ENCODE measurements around the gene HIGD2A. TPM values are rescaled to one million over a fixed set of nuclear protein-coding genes. Genes with fewer than 3 reads are reported as not detected.

Gene HIGD2A
- total and polyA plus RNA-seq, 9 donors: 145 to 220 (median 174) TPM

GRCh38 chr5:176415952-176416924 is 27.7 kb downstream of the HIGD2A start, which contains the start of gene CLTB:
Gene CLTB (minus strand): TSS chr5:176416539. CDS start chr5:176416363, 176 bp downstream.
- peak; percentile 95 for DNase-seq
- peaks cover 23% of the 10 kb centered on the region for H3K4me1 ChIP-seq (ENCODE audit: control insufficient read depth, insufficient read depth, low read length)
- WGBS (ENCODE audit: insufficient coverage): under 1% methylated on average over 106 of the region's 107 CpGs
- no peaks in the 10 kb centered on the region for H3K9me3 ChIP-seq (replicated peaks; ENCODE audit: control insufficient read depth, low read depth, low read length)
- H3K36me3 ChIP-seq (ENCODE audit: control insufficient read depth, insufficient read depth, low read length): peaks cover 7% of the 10 kb centered on the region
- H3K27me3 ChIP-seq (ENCODE audit: control insufficient read depth, insufficient read depth, low read length): no peaks in the 10 kb centered on the region
- peak within 1 kb of the TSS; percentile 80 for H3K4me3 ChIP-seq (ENCODE audit: low read length)
- H3K27ac ChIP-seq (ENCODE audit: low read length): peak within 1 kb of the TSS; percentile 60

DNA sequence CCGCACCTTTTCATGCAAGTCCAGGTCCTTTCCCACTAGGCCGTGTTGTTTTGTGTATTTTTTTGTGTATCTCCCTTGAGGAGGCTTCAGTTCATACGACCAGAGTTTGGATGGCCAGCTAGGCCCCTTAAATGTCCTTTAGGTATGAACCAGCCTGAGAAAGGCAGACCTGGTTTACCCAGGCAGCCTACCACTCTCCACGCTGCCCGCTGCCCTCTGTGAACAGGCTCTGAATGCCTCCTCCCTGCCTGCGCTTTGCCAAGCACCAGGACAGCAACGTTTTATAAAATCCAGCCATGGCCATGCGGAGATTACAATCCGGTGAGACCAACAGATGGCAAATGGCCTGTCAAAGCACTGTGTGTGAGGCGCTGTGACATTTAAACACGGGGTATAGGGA is 28.4 kb downstream of the HIGD2A start:
- no peaks in the 10 kb centered on the region for H3K27me3 ChIP-seq (ENCODE audit: control insufficient read depth, insufficient read depth, low read length)
- no peaks in the 10 kb centered on the region for H3K9me3 ChIP-seq (replicated peaks; ENCODE audit: control insufficient read depth, low read depth, low read length)
- H3K4me1 ChIP-seq (ENCODE audit: control insufficient read depth, insufficient read depth, low read length): peaks cover 23% of the 10 kb centered on the region
- H3K4me3 ChIP-seq (ENCODE audit: low read length): peak overlapping the region; percentile 37
- peaks cover 7% of the 10 kb centered on the region for H3K36me3 ChIP-seq (ENCODE audit: control insufficient read depth, insufficient read depth, low read length)
- 74% methylated on average over 9 of the region's 11 CpGs for WGBS (ENCODE audit: insufficient coverage)
- no peak for DNase-seq
- H3K27ac ChIP-seq (ENCODE audit: low read length): no peak overlapping the region

DNA sequence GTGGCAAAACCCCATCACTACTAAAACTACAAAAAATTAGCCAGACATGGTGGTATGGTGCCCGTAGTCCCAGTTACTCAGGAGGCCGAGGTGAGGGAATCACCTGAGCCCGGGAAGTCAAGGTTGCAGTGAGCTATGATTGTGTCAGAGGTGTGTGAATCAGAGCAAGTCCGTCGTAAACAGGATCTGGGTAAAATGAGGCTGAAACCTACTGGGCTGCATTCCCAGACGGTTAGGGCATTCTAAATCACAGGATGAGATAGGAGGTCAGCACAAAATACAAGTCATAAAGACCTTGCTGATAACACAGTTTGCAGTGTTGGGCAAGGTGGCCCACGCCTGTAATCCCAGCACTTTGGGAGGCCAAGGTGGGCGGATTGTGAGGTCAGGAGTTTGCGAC is 29.7 kb downstream of the HIGD2A start:
- WGBS (ENCODE audit: insufficient coverage): 82% methylated on average over 5 of the region's 9 CpGs

DNA sequence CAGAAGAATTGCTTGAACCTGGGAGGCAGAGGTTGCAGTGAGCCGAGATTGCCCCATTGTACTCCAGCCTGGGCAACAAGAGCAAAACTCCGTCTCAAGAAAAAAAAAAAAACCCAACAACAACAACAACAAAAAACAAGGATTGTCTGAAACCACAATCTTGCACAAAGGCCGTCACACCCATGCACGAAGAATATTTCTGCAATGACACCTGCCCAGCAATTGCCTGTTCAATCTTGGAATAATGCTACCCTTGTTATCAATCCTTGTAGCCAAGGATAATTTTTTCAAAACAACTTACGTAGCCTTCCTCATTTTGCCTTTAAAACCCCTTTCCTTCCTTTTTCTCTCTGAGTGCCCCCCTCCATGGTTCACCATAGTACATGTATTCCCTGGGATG is 31.5 kb downstream of the HIGD2A start:
- 89% methylated on average over 5 of the region's 5 CpGs for WGBS (ENCODE audit: insufficient coverage)
- H3K4me1 ChIP-seq (ENCODE audit: control insufficient read depth, insufficient read depth, low read length): peaks cover 14% of the 10 kb centered on the region
- no peak for DNase-seq
- H3K9me3 ChIP-seq (replicated peaks; ENCODE audit: control insufficient read depth, low read depth, low read length): no peaks in the 10 kb centered on the region
- H3K27me3 ChIP-seq (ENCODE audit: control insufficient read depth, insufficient read depth, low read length): no peaks in the 10 kb centered on the region
- H3K4me3 ChIP-seq (ENCODE audit: low read length): no peak overlapping the region
- H3K36me3 ChIP-seq (ENCODE audit: control insufficient read depth, insufficient read depth, low read length): no peaks in the 10 kb centered on the region
- no peak overlapping the region for H3K27ac ChIP-seq (ENCODE audit: low read length)

More for the DNA sequence above, 29.7 kb downstream of the HIGD2A start:
- no peaks in the 10 kb centered on the region for H3K27me3 ChIP-seq (ENCODE audit: control insufficient read depth, insufficient read depth, low read length)
- H3K9me3 ChIP-seq (replicated peaks; ENCODE audit: control insufficient read depth, low read depth, low read length): no peaks in the 10 kb centered on the region
- no peaks in the 10 kb centered on the region for H3K36me3 ChIP-seq (ENCODE audit: control insufficient read depth, insufficient read depth, low read length)
- H3K4me3 ChIP-seq (ENCODE audit: low read length): no peak overlapping the region
- H3K27ac ChIP-seq (ENCODE audit: low read length): no peak overlapping the region
- peaks cover 21% of the 10 kb centered on the region for H3K4me1 ChIP-seq (ENCODE audit: control insufficient read depth, insufficient read depth, low read length)
- no peak for DNase-seq

DNA sequence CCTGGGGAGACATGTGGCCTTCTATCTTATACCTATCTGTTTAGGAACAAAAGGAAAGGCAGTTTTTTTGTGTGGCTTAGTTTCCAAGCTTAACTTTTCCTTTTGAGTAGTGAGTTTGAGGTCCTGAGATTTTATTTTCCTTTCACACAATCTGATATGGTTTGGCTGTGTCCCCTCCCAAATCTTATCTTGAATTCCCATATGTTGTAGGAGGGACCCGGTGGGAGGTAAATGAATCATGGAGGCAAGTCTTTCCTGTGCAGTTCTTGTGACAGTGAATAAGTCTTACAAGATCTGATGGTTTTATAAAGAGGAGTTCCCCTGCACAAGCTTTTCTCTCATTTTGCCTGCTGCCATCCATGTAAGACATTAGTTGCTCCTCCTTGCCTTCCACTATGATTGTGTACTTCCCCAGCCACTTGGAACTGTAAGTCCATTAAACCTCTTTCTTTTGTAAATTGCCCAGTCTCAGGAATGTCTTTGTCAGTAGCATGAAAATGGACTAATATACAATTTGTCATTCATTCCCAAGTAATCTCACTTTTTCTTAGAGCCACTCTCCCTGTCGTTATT is 32.5 kb downstream of the HIGD2A start:
- Histone ChIP-seq H3K27me3 (ENCODE audit: control insufficient read depth, insufficient read depth, low read length) (no peaks in the 10 kb centered on the region), H3K4me1 (ENCODE audit: control insufficient read depth, insufficient read depth, low read length) (peaks cover 7% of the 10 kb centered on the region), H3K4me3 (ENCODE audit: low read length) (no peak overlapping the region), H3K9me3 (replicated peaks; ENCODE audit: control insufficient read depth, low read depth, low read length) (no peaks in the 10 kb centered on the region), H3K36me3 (ENCODE audit: control insufficient read depth, insufficient read depth, low read length) (no peaks in the 10 kb centered on the region), H3K27ac (ENCODE audit: low read length) (no peak overlapping the region)
- no peak for DNase-seq
- no CpG with 5 or more reads among the region's 2 CpGs for WGBS (ENCODE audit: insufficient coverage)

GRCh38 chr5:176424181-176424580 is 35.6 kb downstream of the HIGD2A start:
- no peak overlapping the region for H3K4me3 ChIP-seq (ENCODE audit: low read length)
- no peaks in the 10 kb centered on the region for H3K9me3 ChIP-seq (replicated peaks; ENCODE audit: control insufficient read depth, low read depth, low read length)
- WGBS (ENCODE audit: insufficient coverage): no CpG with 5 or more reads among the region's 3 CpGs
- no peak for DNase-seq
- no peak overlapping the region for H3K27ac ChIP-seq (ENCODE audit: low read length)
- H3K36me3 ChIP-seq (ENCODE audit: control insufficient read depth, insufficient read depth, low read length): no peaks in the 10 kb centered on the region
- H3K4me1 ChIP-seq (ENCODE audit: control insufficient read depth, insufficient read depth, low read length): no peaks in the 10 kb centered on the region
- no peaks in the 10 kb centered on the region for H3K27me3 ChIP-seq (ENCODE audit: control insufficient read depth, insufficient read depth, low read length)

- no peak overlapping the region for H3K4me3 ChIP-seq (ENCODE audit: low read length)
- H3K27me3 ChIP-seq (ENCODE audit: control insufficient read depth, insufficient read depth, low read length): no peaks in the 10 kb centered on the region
- H3K9me3 ChIP-seq (replicated peaks; ENCODE audit: control insufficient read depth, low read depth, low read length): no peaks in the 10 kb centered on the region
- no CpG with 5 or more reads among the region's 1 CpG for WGBS (ENCODE audit: insufficient coverage)
- DNase-seq: no peak
- H3K27ac ChIP-seq (ENCODE audit: low read length): no peak overlapping the region
- no peaks in the 10 kb centered on the region for H3K36me3 ChIP-seq (ENCODE audit: control insufficient read depth, insufficient read depth, low read length)
- H3K4me1 ChIP-seq (ENCODE audit: control insufficient read depth, insufficient read depth, low read length): no peaks in the 10 kb centered on the region
Observed at GRCh38 chr5:176425138-176425537, 36.6 kb downstream of the HIGD2A start.

DNA sequence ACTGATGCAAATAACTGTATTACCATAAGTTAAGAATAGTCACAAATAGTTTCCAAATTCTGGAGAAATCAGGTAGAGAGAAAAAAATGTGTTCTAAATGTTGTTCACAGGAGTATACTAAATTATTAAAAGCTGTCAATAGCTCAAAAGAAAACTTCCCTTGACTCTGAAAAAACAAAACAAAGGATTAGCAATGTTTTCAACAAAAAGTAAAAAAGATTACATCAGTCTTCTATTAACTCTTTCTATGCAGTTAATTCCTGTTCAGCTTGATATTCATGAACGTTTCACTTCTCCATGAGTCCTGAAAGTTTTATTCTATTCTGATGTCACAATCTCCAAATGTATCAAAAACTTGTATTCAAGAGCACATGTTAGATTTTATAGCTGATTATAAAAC is 37.2 kb downstream of the HIGD2A start:
- Histone ChIP-seq H3K9me3 (replicated peaks; ENCODE audit: control insufficient read depth, low read depth, low read length) (no peaks in the 10 kb centered on the region), H3K4me3 (ENCODE audit: low read length) (no peak overlapping the region), H3K27ac (ENCODE audit: low read length) (no peak overlapping the region), H3K27me3 (ENCODE audit: control insufficient read depth, insufficient read depth, low read length) (no peaks in the 10 kb centered on the region), H3K4me1 (ENCODE audit: control insufficient read depth, insufficient read depth, low read length) (no peaks in the 10 kb centered on the region), H3K36me3 (ENCODE audit: control insufficient read depth, insufficient read depth, low read length) (no peaks in the 10 kb centered on the region)
- WGBS (ENCODE audit: insufficient coverage): no CpG with 5 or more reads among the region's 1 CpG
- DNase-seq: no peak

GRCh38 chr5:176426876-176427275 is 38.3 kb downstream of the HIGD2A start:
- no peak overlapping the region for H3K27ac ChIP-seq (ENCODE audit: low read length)
- H3K9me3 ChIP-seq (replicated peaks; ENCODE audit: control insufficient read depth, low read depth, low read length): no peaks in the 10 kb centered on the region
- H3K4me3 ChIP-seq (ENCODE audit: low read length): no peak overlapping the region
- H3K4me1 ChIP-seq (ENCODE audit: control insufficient read depth, insufficient read depth, low read length): no peaks in the 10 kb centered on the region
- no CpG with 5 or more reads among the region's 1 CpG for WGBS (ENCODE audit: insufficient coverage)
- no peak for DNase-seq
- no peaks in the 10 kb centered on the region for H3K27me3 ChIP-seq (ENCODE audit: control insufficient read depth, insufficient read depth, low read length)
- no peaks in the 10 kb centered on the region for H3K36me3 ChIP-seq (ENCODE audit: control insufficient read depth, insufficient read depth, low read length)

DNA sequence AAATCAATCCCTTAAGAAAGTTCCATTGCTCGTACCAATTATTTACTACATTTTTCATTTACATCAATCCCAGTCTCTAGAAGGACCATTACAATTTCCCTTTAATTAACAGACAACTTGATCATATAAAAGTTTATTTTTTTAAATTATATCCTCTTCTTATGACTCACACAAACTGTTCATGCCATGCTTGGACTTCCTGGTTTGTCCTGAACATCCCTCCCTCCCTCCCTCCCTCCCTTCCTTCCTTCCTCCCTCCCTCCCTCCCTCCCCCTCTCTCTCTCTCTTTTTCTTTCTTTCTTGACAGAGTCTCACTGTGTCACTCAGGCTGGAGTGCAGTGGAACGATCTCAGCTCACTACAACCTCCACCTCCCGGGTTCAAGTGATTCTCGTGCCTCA is 39.4 kb downstream of the HIGD2A start:
- H3K27me3 ChIP-seq (ENCODE audit: control insufficient read depth, insufficient read depth, low read length): no peaks in the 10 kb centered on the region
- 77% methylated on average over 3 of the region's 4 CpGs for whole genome bisulfite sequencing (ENCODE audit: insufficient coverage)
- H3K36me3 ChIP-seq (ENCODE audit: control insufficient read depth, insufficient read depth, low read length): no peaks in the 10 kb centered on the region
- DNase-seq: no peak
- no peak overlapping the region for H3K27ac ChIP-seq (ENCODE audit: low read length)
- H3K4me1 ChIP-seq (ENCODE audit: control insufficient read depth, insufficient read depth, low read length): no peaks in the 10 kb centered on the region
- no peak overlapping the region for H3K4me3 ChIP-seq (ENCODE audit: low read length)
- no peaks in the 10 kb centered on the region for H3K9me3 ChIP-seq (replicated peaks; ENCODE audit: control insufficient read depth, low read depth, low read length)

All from muscle of leg (tissue), 11 donors.